NAMALWA (cell line): ENCODE data around the gene FRYL.
"Not testable (repeated sequence)": the region's sequence is repeated elsewhere in the genome, so short reads cannot be mapped to it uniquely, and the experiment has no call there.

Source experiments
- DNase-seq: peaks from one replicate; pipeline ENCODE4 v3.0.0-alpha.2; 2015; ENCODE audit warnings: low spot score

The FRYL gene

GRCh38 chr4:48779998-48780864, at the start of gene FRYL:
Gene FRYL (minus strand): TSS chr4:48780279. CDS start chr4:48634410, 145,869 bp downstream.
- DNase-seq: peak; percentile 99

- DNase-seq: no peak
Measured at GRCh38 chr4:48827622-48828021, 47.5 kb upstream of the FRYL start.

- not testable (repeated sequence) for DNase-seq
Measured at GRCh38 chr4:48821431-48821830, 41.4 kb upstream of the FRYL start.

- DNase-seq: no peak
Measured at GRCh38 chr4:48816971-48817370, 36.9 kb upstream of the FRYL start.

- DNase-seq: not testable (repeated sequence)
Measured at GRCh38 chr4:48816297-48816696, 36.2 kb upstream of the FRYL start.

DNA sequence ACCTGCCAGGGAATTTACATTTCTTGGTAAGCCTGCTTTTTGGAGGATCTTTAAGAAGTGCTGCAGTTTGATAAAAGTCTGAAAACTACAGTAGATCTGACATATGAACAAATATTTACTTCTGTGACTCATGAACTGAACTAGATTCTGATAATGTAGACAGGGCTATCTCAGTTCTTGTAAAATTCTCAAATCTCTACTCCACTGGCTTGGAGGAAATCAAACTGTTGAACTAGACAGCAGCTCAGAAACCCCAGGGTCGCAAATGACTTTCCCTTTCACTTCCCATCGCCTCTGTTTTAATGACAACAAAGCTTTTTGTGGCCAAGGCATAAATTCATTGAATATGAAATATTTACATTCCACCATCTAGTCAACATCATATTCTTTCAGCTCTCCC, 35.4 kb upstream of the FRYL start:
- peak; percentile 37 for DNase-seq

GRCh38 chr4:48813964-48814363, 33.9 kb upstream of the FRYL start:
- DNase-seq: peak; percentile 93

DNA sequence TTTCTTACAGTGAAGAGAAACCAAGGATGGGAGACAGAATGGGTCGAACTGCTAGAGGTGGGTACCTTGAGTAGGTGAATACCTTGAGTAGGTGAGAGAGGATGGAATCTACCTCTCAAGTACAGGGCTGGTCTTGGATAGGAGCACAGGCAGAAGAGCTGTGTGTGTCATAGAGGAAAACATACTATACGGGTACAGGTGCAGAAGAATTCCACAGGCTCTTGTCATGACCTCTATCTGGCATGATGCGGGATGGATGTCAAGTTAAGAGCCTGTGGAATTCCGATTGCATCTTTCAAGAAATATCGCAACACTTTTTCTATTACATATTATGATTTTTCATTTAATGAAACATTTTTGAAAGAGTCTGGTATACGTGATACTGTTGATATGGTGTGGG, 32.8 kb upstream of the FRYL start:
- DNase-seq: no peak

DNA sequence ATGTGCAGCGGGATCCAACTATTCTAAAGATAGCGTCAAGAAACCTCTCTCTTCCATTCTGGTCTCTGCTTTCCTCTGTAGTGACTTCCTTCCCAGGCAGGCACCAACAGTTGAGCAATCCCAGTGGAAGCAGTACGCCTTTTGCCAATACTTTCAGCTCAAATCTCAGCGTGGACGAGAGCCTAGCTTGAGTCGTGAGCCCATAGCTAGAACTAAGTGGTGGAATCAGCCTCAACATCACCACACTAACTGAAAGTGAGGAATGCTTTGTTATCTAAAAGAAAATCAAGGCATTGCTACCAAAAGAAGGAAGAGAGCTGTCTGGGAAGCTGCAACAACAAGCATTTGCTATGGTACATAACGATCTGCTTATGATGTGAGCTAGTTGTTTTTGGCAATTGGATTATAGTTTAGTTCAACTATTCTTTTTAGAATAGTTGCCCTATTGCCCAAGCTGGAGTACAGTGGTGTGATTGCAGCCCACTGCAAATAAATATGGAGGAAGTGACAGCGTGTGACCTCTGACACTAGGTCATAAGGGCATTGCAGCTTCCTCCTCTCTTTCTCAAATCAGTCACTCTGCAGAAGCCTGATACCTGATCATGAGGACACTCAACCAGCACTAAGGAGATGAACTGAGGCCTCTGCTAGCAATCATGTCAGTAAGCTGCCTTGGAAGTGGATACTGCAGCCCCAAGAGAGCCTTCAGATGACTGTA, 24.7 kb upstream of the FRYL start:
- DNase-seq: no peak

DNA sequence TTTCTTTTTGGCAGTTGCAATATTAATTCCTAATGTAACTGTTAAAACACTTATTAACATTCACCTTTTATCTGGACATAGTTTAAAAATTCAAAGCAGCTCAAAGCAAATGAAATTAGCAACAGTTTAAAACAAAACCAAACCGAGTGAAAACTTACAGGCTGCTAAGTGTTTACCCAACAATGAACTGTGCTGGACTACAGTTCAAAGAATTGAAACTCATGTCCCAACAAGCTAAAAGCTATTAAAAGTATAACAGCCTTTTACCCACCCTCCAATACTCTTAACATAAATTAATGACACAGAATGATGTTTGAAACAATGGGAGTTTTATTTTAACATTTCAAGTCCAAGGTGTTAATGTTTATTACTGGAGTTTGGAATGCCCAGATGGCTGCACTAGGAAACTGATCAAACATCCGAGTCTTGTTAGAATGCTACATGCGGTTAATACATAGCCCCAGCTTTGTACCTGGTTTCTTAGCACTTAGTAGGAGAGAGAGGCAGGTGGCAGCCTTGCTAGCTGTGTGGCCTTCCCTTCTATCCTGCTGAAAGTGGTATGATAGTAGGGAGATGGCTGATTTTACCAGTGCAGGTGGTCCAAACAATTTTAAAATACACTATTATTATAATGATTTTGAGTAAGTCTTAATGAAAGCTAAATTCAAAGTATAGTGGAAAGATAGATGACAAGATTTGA, 21.1 kb upstream of the FRYL start:
- no peak for DNase-seq

DNA sequence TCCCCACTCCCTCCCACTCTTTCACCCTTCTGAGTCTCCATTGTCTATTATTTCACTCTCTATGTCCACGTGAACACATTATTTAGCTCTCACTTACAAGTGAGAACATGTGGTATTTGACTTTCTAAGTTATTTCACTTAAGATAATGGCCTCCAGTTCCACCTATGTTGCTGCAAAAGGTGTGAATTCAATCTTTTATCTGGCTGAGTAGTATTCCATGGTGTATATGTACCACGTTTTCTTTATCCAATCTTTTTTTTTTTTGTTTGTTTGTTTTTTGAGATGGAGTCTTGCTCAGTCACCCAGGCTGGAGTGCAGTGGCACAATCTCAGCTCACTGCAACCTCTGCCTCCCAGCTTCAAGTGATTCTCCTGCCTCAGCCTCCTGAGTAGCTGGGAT, 20.1 kb upstream of the FRYL start:
- DNase-seq: not testable (repeated sequence)

GRCh38 chr4:48799157-48799556, 19.1 kb upstream of the FRYL start:
- no peak for DNase-seq

- no peak for DNase-seq
Measured at GRCh38 chr4:48798117-48798516, 18.0 kb upstream of the FRYL start.

DNA sequence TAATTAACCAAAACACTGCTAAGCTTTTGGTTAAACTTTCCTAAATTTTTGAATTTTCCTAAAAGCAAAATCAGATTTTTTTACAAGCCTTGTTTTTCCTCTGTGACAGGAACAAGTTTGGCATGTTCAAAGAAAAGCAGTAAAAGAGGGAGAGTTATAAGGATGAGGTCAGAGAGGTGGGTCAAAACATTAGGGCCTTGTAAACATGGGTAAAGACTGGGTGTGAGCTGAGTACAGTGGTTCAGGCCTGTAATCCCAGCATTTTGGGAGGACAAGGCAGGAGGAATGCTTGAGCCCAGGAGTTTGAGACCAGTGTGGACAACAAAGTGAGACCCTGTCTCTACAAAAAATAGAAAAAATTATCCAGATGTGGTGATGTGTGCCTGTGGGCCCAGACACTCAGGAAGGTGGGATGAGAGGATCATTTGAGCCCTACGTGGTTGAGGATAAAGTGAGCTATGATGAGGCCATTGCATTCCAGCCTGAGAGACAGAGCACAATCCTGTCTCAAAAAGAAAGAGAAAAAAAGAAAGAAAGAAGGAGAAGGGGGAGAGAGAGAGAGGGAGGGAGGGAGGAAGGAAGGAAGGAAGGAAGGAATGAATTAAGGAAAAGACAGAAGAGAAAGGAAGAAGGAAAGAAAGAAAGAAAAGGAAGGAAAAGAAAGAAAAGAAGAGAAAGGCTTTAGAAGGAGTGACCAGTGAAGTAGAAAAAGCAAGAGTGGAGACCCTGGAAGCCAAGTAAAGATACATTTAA, 17.0 kb upstream of the FRYL start:
- no peak for DNase-seq

DNA sequence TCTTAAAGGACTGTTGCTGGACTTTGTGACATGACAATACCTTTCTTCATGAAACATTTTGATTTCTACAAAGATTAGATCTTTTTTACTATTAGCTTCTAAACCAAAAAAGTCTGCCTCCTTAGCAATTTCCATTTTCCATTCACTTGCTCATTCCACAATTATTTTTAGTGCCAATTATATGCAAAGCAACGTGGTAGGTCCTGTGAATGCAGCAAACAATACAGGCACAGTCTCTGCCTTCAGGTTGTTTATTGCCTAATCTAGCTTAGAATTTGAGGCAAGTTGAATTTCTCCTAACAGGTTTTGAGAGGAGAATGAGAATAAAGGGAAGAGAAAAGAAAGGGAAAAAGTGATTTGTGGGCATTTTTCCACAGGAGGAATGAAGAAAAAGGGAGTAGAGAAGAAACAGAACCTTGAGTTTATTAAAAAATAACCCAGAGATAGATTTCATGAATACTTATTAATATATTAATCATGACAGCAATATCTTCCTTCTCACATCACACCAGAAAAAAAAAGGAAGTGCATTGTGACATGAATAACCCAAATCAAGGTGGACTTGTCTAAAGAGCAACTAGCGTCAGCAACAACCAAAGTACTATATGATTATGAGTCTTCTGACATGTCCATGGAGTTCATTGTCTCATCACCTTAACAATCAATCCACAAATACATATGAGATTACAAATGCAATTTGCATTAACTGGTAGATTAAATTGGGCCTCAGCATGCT, 16.3 kb upstream of the FRYL start:
- no peak for DNase-seq

- no peak for DNase-seq
Measured at GRCh38 chr4:48795108-48795507, 15.0 kb upstream of the FRYL start.

GRCh38 chr4:48792348-48793006, 12.4 kb upstream of the FRYL start:
- DNase-seq: no peak

GRCh38 chr4:48791313-48791712, 11.2 kb upstream of the FRYL start:
- DNase-seq: no peak

GRCh38 chr4:48790561-48790960, 10.5 kb upstream of the FRYL start:
- no peak for DNase-seq

GRCh38 chr4:48787056-48787455, 7.0 kb upstream of the FRYL start:
- no peak for DNase-seq

- no peak for DNase-seq
Measured at GRCh38 chr4:48786549-48786948, 6.5 kb upstream of the FRYL start.
